Retinal pigment epithelial cell (primary cell): ENCODE results near the gene SYNDIG1.

ENCODE experiments used
- DNase-seq: peaks from one replicate; pipeline ENCODE4 v3.0.0-alpha.2; 2010; ENCODE audit warnings: low read depth
- H3K4me3 ChIP-seq: 2 replicates; pipeline ENCODE4 v1.5.1; 2011; ENCODE audit warnings: mild to moderate bottlenecking, low read length, control low read depth, moderate library complexity
- TF ChIP-seq, protein P1 (sequence below): conservative IDR thresholded peaks from 2 replicates; pipeline ENCODE4 v1.5.1; 2011; ENCODE audit warnings: low read depth, low read length, control low read depth, inconsistent platforms

Gene SYNDIG1

DNA sequence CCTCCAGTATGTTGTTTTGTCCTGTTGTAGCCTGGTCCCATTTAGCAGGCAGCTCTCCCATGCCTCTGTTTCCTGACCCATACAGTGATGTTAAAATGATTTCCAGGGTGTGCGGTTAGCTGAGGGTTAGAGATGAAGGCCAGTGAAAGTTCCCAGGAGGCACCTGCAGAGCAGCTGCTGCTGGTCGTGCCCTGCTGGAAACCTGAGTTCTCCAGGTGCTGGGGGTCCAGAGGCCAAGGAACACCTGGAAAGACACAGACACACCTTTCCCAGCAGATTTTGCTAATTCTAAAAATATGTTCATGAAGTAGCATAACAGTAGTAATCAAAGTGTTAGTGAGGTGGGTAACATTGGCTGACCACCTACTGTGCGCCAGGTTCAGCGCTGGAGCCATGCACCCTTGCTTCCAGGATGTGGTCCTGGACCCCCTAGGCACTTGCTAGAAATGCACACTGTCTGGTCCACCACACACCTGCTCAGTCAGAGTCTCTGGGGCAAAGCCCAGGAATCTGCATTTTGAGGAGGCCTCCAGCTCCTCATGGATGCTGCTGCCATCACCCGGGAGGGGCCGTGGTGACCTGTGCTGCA lies 118.7 kb downstream of the SYNDIG1 start:
- DNase-seq: no peak
- TF ChIP-seq, protein P1, sequence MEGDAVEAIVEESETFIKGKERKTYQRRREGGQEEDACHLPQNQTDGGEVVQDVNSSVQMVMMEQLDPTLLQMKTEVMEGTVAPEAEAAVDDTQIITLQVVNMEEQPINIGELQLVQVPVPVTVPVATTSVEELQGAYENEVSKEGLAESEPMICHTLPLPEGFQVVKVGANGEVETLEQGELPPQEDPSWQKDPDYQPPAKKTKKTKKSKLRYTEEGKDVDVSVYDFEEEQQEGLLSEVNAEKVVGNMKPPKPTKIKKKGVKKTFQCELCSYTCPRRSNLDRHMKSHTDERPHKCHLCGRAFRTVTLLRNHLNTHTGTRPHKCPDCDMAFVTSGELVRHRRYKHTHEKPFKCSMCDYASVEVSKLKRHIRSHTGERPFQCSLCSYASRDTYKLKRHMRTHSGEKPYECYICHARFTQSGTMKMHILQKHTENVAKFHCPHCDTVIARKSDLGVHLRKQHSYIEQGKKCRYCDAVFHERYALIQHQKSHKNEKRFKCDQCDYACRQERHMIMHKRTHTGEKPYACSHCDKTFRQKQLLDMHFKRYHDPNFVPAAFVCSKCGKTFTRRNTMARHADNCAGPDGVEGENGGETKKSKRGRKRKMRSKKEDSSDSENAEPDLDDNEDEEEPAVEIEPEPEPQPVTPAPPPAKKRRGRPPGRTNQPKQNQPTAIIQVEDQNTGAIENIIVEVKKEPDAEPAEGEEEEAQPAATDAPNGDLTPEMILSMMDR: no peak
- H3K4me3 ChIP-seq: no peak overlapping the region

DNA sequence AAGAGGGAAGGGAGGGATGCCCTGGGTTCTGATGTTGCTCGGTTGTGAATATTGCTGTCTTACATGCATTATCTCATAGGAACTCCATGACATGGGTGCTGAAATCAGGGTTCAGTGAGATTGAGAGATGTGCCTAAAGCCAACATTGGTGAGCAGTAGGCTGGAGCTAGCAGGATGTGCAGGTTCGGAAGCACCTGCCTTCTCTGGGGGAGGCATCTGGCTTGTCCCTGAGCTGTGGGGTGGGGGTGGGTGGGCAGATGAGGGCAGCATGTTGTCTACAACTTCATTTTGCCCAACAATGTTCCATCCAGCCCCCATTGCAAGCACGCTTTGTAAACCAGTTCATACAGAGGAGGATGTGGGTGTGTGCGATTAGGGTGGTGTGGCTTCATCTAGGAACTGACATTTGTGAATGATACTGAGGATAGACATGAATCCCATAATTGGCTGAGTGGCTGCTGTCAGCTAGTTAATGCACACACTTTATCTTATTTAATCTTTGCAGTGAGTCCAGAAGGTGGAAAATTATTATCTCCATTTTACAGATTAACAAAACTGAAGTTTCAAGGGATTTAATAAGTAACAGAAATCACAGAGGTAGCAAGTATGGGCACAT lies 119.4 kb downstream of the SYNDIG1 start:
- DNase-seq: no peak
- TF ChIP-seq, protein P1: no peak
- H3K4me3 ChIP-seq: no peak overlapping the region

DNA sequence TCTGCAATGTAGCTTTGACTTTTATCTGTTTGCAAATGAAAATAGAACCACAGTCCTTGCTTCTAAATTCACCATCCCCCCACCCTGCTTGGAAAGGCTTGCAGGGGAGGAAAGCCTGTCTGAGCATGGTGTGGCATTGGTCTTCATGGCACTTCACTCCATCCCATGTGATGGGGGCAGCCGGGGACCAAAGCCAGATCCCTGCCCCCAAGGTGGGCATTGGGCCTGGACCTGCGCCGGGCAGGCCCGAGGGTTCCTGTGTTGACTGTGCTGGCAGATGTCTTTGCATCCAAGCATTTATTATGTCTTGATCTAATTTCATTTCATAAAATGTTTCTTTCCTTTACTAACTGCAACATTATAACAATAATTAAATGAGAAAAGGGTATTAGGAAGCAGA lies 120.0 kb downstream of the SYNDIG1 start:
- DNase-seq: no peak
- H3K4me3 ChIP-seq: no peak overlapping the region
- TF ChIP-seq, protein P1: no peak

DNA sequence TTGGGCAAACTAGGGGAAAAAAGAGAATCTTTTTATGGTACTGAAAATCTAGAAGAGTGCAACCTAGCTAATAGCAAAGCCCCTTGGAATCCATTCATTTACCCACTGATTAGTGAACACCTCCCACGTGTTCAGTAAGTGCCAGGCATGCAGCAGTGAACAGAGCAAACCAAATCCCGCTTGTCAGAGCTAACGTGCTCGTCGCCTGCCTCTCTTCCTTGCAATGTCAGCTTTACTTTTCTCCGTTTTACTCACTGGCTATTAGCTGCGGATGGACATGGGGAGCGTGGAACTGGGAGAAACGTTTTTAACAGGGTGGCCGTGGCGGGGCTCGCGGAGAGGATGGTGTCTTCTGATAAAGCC lies 120.4 kb downstream of the SYNDIG1 start:
- DNase-seq: no peak
- TF ChIP-seq, protein P1: no peak
- no peak overlapping the region for H3K4me3 ChIP-seq

DNA sequence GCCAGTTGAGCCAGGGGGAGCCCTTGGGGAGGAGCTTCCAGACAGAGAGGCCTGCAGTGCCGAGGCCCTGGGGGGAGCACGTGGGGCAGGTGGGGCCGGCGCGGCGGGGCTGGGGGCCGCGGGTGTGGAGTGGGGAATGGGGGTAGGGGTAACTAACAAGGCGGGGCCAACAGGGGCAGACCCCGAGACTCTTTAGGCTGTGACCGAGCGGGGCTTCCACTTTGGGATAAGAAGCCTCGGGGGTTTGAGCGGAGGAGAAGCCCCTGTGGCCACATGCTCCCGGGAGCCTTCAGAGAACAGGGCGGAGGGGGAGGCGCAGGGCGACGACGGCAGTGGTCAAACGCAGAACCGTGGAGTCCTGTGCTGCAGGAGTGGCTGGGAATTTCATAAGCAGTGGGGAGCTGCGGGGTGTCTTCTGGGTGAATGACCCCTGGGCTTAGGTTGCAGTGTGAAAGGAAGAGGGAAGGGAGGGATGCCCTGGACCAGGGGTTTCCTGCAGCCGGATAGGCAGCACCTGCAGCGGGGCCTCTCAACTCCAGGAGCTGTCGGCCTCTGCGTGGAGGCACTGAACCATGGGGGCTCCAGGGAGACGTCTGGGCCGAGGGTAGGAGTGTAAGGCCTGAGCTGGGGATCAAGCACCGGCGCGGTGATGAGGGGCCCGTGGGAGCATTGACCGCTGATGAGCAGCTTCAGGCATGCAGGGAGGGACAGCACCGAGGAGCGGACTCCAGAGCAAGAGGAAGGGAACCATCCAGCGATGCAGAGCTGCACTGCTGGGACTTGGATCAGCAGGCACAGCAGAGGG lies 121.0 kb downstream of the SYNDIG1 start:
- DNase-seq: no peak
- H3K4me3 ChIP-seq: no peak overlapping the region
- TF ChIP-seq, protein P1: no peak

DNA sequence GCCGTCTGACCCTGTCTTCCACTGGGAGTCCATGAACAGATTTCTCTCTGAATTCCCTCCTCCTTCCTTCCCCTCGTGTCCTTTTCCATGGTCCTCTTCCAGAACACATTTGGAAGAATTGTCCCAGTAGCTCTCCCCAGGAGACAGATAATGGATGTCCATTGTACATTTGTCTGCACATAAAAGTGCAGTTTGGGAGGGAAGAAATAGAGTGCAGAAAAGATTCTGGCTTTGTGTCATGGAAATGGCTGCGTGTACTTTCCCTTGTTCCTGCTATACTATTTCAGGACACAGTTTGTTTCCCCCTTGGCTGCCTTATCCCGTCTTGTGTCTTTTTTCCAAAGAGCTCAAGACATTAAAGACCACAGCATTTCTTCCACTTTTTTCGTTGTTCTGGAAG lies 127.6 kb downstream of the SYNDIG1 start:
- no peak overlapping the region for H3K4me3 ChIP-seq
- TF ChIP-seq, protein P1: no peak
- no peak for DNase-seq

DNA sequence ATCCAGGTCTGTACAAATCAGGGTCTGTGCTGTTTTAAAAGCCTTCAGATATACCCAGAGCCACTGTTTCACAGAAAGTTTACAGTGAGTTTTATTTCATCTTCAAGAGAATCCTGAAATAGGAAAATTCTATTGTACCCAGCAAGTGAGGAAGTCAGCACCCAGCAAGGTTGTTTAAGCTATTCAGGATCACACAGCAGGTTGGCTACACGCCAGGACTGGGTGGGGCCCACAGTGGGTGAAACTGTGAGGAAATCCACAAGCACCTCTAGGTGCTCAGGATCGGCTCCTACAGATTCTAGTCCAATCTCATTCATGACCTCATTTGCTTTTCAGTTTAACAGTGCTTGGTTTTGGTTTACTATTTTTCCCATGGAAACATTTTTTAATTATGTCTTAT lies 128.9 kb downstream of the SYNDIG1 start:
- H3K4me3 ChIP-seq: no peak overlapping the region
- no peak for DNase-seq
- TF ChIP-seq, protein P1: no peak
